SH-SY5Y (cell line): ENCODE results near the gene DYRK1A.

Source experiments
- GATA2 ChIP-seq: IDR thresholded peaks from 2 replicates; pipeline ENCODE4 v1.6.1; 2011; ENCODE audit warnings: mild to moderate bottlenecking, low read depth, low read length
- GATA3 ChIP-seq: IDR thresholded peaks from 2 replicates; pipeline ENCODE4 v1.6.1; 2011; ENCODE audit warnings: low read depth, mild to moderate bottlenecking, low read length, moderate library complexity

- TF ChIP-seq GATA2 (no peak), GATA3 (no peak)
Measured at GRCh38 chr21:37370152-37371040, 3.8 kb downstream of the DYRK1A start.
